Stimulated activated CD8-positive, alpha-beta memory T cell treated with anti-CD3 and anti-CD28 coated beads, Interleukin-12 subunit alpha, Interleukin-12 subunit beta, amount 100 ng/mL, for 24 hours (primary cell): ENCODE measurements around the gene OXT.
"Not testable (repeated sequence)": the region's sequence is repeated elsewhere in the genome, so short reads cannot be mapped to it uniquely, and the experiment has no call there.

Experiments used
- DNase-seq: peaks from one replicate; pipeline ENCODE4 v3.0.0-alpha.2; 2020; ENCODE audit errors: extremely low read depth

OXT gene

DNA sequence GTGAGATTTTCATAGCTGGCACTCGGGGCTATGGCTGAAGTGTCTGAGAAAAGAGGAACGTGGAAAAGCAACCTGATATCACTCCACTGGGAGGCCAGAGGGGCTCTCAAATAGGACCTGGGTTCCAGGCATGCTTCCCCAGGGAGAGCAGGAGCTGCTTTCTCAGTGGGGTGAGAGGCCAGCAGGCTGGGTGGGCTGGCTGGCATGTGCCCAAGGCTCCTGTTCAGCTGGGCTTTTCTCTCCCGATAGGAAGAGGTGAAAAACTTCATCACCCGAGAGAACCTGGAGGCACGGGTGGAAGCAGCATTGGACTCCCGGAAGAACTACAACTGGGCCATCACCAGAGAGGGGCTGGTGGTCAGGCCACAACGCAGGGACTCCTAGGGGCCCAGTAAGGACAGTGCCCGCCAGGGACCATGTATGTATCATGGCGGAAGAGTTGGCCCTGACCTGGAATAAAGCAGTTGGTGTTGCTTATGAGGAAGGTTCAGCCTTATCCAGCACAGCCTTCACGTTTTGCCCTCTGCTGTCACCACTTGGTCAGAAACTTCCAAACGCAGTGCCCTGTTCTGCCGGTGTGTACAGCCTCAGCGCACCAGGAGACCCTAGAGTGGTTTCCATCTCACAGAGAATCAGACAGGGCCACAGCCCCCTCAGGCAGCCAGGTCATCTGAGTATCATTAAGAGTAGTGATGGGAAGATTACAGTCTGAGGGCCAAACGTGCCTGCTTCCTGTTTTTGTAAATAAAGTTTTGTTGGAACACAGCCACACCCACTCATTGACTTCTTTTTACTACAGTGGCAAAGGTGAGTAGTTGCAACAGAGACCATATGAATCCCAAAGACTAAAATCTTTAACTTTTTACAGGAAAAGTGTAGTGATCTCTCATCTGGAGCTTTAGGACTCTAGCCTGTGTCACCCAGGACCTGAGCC lies 23.7 kb upstream of the OXT start:
- no peak for DNase-seq

DNA sequence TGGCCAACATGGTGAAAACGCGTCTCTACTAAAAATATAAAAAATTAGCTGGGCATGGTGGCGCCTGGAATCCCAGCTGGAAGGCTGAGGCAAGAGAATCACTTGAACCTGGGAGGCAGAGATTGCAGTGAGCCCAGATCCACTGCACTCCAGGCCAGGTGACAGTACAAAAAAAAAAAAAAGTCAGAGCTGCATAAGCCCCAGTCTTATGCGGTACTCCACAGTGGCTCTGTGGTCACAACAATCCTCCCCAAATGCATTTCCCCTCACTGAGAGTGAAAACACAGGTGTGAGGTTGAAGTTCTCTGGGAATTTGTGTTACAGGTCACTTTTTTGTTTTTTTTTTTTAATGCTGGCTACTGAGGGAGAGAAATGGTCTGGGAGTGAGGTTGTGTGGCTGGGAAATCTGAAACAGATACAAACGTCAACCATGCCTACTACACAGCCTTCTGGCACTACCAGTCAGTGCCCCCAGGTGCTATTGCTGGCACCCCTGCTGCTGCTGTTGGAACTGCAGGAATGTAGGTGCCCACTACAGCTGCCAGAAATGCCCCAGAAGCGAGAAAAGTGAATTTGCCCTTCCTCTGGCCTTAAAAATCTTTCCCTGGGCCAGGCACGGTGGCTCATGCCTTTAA lies 19.9 kb upstream of the OXT start:
- DNase-seq = no peak

DNA sequence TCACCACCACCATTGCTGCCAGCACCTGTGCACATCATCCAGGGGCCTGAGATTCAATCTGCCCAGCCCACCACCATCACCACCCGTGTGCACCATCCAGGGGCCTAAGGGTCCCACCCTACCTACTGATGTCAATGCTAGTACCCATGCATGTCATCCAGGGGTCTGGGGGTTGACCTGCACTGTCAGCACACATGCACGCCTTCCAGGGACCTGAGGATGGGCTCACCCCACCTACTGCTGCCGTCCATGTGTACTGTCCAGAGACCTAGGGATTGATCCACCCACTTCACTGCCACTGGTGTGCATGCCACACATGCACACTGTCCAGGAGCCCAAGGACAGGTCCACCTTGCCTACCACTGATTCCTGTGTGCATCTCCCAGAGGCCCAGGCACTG lies 11.9 kb upstream of the OXT start:
- no peak for DNase-seq

DNA sequence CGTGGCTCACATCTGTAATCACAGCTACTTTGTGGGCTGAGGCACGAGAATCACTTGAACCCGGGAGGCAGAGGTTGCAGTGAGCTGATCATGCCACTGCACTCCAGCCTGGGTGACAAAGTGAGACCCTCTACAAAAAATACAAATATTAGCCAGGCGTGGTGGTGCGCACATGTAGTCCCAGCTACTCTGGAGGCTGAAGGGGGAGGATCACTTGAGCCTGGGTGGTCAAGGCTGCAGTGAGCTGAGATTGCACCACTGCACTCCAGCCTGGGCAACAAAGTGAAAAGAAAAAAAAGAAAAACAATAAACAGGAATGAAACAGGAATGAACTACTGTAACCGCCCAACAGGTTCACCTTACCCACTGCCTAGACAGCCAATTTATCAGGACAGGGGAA lies 7.3 kb upstream of the OXT start:
- DNase-seq = not testable (repeated sequence)

DNA sequence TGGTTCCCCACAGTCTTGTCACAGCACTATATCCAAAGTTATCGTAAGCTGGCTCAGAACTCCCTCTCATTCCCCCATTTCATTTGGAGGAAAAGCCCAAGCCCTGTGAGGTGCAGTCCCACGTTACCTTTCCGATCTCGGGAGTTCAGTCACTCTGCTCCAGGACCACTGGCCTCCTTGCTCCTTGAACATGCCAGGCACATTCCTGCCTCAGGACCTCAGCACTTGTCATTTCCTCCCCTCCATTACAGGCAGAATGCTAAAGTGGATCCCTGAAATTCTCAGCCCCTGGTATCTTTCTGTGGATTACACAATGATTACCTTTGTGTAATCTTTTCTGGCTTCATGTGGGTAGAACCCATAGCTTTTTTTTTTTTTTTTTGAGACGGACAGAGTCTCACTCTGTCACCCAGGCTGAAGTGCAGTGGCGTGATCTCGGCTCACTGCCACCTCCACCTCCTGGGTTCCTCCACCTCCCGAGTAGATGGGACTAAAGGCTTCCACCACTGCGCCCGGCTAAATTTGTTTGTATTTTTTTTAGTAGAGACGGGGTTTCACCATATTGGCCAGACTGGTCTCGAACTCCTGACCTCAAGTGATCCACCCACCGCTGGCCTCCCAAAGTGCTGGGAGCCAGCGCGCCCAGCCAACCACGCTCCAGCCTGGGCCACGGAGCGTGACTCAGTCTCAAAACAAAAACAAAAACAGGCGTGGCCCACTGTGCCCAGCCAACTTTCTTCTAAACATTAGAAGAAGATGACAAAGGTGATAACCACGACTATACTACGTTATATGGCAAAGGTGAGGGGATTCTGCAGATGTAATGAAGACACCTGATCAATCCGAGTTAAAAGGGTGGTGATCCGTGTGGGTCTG lies 4.0 kb upstream of the OXT start:
- no peak for DNase-seq

DNA sequence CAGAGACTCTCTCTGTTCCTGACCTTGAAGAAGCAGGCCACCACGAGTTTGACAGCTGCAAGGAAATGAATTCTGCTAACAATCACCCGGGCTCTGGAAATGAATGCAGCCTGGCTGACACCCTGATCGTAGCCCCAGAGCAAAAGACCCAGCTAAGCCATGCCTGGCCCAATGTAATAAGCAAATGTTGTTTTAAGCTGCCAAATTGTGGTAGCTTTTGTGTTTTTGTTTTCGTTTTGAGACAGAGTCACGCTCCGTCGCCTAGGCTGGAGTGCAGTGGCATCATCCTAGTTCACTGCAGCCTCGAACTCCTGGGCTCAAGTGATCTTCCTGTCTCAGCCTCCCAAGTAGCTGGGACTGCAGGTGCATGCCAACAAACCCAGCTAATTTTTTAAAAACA lies 3.3 kb upstream of the OXT start:
- DNase-seq = no peak

DNA sequence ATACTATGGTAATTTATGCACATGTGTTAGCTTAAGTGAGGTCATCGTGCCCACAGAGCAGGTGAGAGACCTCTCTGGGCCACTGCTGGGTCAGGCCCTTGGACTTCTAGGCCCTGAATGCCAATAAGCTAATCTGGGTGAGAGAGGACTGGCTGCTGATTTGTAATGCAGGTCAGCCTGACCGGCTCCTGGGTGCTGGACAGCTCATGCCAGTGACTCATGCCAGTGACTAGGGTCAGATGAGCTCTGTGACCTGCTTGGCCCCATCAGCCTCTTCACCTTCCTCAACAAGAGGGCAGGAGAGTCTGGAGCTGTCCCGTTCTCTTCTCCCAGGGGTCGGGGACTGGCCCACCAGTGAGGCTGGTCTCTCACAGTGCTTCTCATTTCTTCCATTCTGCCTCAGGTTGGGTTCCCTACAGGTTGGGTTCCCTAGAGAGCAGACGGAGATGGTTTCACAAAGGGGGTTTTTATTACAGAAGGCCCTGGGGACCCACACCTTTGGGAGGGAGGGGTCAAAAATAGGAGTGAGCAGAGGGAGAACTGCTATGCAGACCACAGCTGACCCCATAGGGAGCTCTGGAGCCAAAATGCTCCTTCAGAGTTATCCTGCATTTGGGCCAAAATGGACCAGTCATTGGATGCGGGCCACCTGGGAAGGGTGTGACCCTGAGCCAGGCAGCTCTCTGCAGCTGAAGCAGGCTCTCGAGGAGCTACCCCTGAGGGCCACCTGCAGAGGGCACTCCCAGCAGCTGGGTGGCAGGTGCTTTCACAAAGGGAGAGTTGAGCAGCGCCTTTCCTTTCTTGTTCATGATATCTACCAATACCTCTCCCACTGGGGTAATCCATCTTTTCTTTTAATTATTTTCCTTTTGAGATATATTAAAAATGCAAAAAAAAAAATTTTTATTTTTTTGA lies 2.2 kb upstream of the OXT start:
- DNase-seq = no peak

DNA sequence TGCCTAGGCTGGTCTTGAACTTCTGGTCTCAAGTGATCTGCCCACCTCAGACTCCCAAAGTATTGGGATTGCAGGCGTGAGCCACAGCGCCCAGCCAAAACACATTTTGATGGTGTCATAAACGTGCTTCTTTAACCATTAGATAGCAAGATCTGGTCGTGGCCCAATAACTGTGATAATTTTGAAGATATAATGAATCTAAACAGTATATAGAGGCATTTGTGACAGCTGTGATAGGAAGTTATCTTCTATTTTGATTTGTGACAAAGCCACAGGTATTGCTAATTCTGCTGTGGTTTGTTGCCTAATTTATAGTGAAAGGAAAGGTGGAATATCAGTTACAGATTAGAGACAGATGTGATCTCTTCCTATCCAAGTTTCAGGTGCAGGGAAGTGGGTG lies 695 bp upstream of the OXT start:
- DNase-seq = no peak

DNA sequence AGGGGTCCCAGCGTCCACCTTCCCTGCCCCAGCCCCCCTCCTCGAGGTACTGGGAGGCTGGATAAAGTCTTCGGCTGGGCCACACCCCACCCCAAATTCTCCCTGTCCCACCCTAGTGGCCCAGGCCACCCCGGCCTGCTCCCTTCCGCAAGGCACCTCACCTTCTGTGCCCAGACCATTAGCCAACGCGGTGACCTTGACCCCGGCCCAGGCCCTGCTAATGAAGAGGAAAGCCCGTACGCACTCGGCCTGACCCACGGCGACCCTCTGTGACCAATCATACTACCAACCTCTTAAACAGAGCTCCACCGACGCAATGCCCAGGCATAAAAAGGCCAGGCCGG lies 182 bp upstream of the OXT start:
- no peak for DNase-seq

DNA sequence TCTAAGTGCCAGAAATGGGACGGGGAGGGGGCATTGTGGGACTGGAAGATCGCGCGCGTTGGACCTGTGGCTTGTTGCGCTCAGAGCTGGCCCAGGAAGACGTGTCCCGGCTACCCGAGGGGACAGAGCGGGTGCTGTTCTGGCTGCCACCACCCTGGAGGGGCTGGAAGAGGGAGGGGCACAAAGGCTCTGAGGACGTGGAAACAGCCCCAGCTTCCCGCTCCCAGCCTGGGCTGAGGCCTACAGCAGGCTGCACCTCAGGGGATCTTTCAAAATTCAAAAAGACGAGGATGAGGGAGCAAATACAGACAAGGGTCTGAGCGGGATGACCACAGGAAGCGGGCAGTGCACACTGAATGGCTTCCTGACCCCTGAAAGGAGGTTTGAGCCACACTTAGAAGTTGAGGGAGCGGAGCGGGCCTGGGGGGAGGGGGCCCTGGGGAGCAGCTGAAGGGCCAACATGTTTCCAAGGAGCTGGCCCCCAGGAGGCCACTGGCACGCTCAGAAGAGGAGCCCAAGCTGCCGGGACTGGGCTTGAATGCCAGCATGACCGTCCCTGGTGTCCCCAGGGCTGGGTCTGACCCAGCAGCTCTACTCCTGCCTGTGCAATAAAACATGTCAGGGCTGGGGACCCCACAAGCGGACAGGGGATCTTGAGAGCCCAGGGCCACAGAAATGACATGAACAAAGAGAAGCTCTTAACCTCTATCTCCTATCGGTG lies 1.3 kb downstream of the OXT start:
- no peak for DNase-seq

DNA sequence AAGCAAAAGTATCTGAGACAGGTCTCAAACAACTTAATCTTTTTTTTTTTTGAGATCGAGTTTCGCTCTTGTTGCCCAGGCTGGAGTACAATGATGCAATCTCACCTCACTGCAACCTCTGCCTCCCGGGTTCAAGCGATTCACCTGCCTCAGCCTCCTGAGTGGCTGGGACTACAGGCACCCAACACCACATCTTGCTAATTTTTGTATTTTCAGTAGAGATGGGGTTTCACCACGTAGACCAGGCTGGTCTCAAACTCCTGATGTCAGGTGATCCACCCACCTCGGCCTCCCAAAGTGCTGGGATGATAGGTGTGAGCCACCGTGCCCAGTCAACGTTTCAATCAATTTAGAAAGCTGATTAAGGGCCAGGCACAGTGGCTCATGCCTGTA lies 1.8 kb downstream of the OXT start:
- DNase-seq = not testable (repeated sequence)

DNA sequence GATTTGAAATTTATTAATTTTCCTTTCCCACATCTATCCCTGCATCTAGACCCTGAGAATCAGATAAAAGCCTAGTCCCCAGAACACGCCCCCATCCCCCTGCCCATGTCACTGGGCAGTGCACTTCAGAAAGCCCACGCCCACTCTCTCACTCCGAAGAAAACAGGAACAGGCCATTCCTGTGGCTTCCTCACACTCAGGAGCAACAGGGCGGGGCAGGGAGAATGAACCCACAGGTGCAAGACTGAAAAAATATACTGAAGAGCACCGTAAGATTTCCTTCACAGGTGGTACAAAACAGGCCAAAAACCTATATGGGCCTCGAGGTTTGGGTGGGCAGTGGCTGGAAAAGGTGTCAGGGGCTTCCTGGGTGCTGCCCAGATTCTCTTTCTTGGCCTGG lies 3.4 kb downstream of the OXT start:
- no peak for DNase-seq

DNA sequence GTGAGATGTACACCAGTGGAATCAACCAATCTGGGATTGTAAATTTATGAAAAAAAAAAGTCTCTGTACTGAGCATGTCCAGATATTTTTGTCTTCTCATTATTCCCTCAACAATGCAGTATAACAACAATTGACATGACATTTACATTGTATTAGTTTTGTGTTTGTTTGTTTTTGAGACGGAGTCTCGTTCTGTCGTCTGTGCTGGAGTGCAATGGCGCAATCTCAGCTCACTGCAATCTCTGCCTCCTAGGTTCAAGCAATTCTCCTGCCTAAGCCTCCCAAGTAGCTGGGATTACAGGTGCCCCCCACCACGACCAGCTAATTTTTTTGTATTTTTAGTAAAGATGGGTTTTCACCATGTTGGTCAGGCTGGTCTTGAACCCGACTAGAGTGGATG lies 3.9 kb downstream of the OXT start:
- DNase-seq = not testable (repeated sequence)

DNA sequence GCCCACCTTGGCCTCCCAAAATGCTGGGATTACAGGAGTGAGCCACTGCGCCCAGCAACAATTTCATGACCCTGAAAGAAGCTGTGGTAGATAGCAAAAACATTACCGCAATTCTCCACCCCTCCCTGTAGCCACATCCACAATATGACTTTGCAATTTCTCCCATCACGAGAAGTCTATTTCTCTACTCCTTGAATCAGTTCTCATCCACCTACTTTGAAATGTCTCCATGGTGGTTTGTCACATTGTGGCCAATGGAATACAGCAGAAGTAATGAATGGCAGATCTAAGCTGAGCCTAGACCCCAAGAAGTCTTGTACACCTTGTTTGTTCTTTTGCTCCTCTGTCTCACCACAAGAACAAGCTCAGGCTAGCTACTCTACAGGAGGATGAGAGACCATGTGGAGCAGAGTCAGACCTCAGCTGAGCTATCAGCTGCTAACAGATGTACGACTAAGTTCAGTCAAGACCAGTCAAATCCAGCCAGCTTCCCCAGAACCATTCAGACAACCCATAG lies 6.3 kb downstream of the OXT start:
- no peak for DNase-seq

DNA sequence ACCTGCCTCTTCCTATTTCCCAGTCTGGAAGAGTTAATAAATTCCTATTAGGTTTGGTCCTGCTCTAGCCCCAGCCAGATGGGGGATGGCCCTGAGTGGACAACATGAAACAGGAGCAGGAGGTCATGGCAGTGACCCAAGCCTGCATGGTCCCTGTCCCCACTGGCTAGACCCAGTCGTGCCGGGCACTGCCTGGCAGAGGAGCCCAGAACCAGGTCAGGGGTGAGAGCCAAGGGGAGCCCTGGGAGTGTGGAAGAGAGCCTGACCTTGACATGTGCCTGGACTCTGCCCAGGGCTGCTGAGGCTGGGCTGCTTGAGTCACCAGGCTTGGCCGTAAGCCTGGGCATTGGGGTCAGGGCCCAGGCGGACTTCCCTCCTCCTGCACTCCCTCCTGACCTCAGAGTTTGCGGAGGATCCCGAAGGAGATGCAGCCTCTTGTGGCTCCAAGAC lies 9.5 kb downstream of the OXT start:
- DNase-seq = no peak

DNA sequence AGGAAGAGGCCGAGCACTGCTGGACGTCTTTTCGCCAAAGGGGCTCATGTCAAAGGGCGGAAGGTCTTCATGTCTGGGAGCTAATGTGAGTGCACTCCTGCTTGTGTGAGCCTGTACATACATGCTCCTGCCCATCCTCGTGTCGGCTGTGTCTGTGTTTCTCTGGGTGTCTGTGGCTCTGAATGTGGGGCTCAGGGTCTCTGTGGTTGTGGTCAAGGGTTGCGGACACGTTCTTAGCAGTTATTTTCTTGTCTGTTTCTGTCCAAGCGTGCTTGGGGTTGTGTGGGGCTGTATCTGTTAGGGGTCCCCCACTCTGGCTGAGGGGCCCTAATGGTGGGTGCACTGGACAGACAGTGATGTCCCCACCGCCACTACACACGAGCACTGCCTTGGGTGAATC lies 10.2 kb downstream of the OXT start:
- DNase-seq = no peak

DNA sequence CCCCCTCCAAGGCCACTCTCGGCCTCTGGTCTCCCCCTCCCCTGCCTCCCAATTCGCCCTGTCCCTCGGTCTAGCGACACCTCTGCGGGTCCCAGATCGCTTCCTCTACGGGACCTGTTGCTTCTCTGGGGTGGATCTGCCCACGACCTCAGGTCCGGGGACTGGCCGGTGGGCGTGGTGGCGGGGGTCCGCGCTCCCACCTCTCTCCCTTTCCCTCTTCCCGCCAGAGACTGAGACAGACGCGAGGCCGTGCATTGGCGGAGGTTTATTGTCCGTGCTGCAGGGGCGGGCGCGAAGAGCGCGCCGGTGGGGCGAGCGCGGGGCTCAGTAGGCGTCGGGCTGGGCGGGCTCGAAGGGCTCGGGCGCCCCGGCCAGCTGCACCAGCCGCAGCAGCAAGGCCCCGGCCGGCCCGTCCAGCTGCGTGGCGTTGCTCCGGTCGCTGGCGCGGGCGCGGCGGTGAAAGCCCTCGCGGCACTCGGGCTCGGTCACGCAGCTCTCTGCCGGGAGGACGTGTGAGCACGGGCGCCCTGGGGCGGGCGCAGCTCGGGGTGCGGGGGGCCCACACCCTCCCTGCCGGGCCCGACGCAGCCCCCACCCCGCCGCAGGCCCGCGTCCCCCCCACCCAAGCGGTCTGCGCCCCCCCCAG lies 11.0 kb downstream of the OXT start:
- DNase-seq = no peak

DNA sequence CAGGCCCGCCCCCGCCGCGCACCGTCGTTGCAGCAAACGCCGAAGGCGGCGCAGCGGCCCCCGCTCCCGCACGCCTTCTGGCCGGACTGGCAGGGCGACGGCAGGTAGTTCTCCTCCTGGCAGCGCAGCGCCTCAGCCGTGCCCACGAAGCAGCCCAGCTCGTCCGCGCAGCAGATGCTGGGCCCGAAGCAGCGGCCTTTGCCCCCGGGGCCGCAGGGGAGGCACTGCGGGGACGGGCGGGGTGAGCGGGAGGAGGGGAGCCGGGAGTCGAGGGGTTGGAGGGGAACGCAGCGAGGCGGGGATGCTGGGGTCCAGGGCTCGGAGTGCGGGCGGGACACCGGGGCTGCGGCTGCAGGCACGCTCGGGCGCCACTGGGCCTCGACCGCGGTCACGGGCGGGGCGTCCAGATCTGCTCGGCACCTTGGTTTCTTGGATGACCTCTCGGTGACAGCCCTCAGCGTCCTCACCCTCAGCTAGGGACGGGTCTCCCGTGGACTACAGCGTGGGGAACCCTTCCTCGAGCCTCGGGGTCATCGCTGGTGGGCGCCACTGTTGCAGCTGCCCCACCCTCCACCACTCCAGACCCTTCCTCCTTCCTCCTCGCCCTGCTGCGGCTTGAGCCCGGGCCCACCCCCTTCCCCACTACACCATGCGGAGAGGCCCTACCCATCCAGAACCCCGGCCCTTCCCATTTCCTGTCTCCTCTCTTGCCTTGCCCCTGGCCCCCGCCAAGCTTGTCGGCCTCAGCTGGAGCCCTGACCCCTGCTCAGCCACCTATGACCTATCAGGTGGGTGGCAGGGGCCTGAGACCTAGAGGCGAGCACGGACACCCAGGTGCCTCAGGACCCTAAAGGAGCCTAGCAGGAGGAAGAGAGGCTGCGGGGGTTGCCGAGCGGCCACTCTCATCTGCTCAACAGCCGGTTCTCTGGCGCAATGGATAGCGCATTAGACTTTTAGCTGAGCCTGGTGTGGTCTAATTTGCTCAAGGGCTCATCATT lies 11.8 kb downstream of the OXT start:
- no peak for DNase-seq
